ENCODE data around the gene MYOG.

The MYOG gene

GRCh38 chr1:203091199-203091477 is 5.3 kb upstream of the MYOG start:
- in situ Hi-C loops (cut with MboI; ENCODE audit: low sequenced_read_pairs) = no loop called here

GRCh38 chr1:203090421-203091198 is 4.8 kb upstream of the MYOG start:
- in situ Hi-C loops (cut with MboI; ENCODE audit: low sequenced_read_pairs) = no loop called here

- in situ Hi-C loops (cut with MboI; ENCODE audit: low sequenced_read_pairs) = no loop called here
Observed at GRCh38 chr1:203089651-203090045, 3.8 kb upstream of the MYOG start.

- in situ Hi-C loops (cut with MboI; ENCODE audit: low sequenced_read_pairs) = no loop called here
Observed at GRCh38 chr1:203089001-203089650, 3.3 kb upstream of the MYOG start.

GRCh38 chr1:203088441-203088840 is 2.6 kb upstream of the MYOG start:
- in situ Hi-C loops (cut with MboI; ENCODE audit: low sequenced_read_pairs) = no loop called here

GRCh38 chr1:203086992-203087763 is 1.4 kb upstream of the MYOG start:
- in situ Hi-C loops (cut with MboI; ENCODE audit: low sequenced_read_pairs) = no loop called here

- in situ Hi-C loops (cut with MboI; ENCODE audit: low sequenced_read_pairs) = no loop called here
Observed at GRCh38 chr1:203084588-203085527, 954 bp downstream of the MYOG start.

GRCh38 chr1:203083463-203083921 is 2.3 kb downstream of the MYOG start:
- in situ Hi-C loops (cut with MboI; ENCODE audit: low sequenced_read_pairs) = no loop called here

GRCh38 chr1:203082571-203083462 is 3.0 kb downstream of the MYOG start:
- in situ Hi-C loops (cut with MboI; ENCODE audit: low sequenced_read_pairs) = no loop called here

- in situ Hi-C loops (cut with MboI; ENCODE audit: low sequenced_read_pairs) = no loop called here
Observed at GRCh38 chr1:203082231-203082505, 3.6 kb downstream of the MYOG start.

GRCh38 chr1:203081465-203082230 is 4.2 kb downstream of the MYOG start:
- in situ Hi-C loops (cut with MboI; ENCODE audit: low sequenced_read_pairs) = no loop called here

GRCh38 chr1:203080456-203080855 is 5.4 kb downstream of the MYOG start:
- in situ Hi-C loops (cut with MboI; ENCODE audit: low sequenced_read_pairs) = no loop called here

GRCh38 chr1:203078478-203078877 is 7.3 kb downstream of the MYOG start:
- in situ Hi-C loops (cut with MboI; ENCODE audit: low sequenced_read_pairs) = no loop called here

GRCh38 chr1:203077956-203078355 is 7.9 kb downstream of the MYOG start:
- in situ Hi-C loops (cut with MboI; ENCODE audit: low sequenced_read_pairs) = no loop called here

GRCh38 chr1:203077367-203077766 is 8.4 kb downstream of the MYOG start:
- in situ Hi-C loops (cut with MboI; ENCODE audit: low sequenced_read_pairs) = no loop called here

- in situ Hi-C loops (cut with MboI; ENCODE audit: low sequenced_read_pairs) = no loop called here
Observed at GRCh38 chr1:203076031-203076511, 9.7 kb downstream of the MYOG start.

- in situ Hi-C loops (cut with MboI; ENCODE audit: low sequenced_read_pairs) = no loop called here
Observed at GRCh38 chr1:203075236-203076030, 10.4 kb downstream of the MYOG start.

- in situ Hi-C loops (cut with MboI; ENCODE audit: low sequenced_read_pairs) = no loop called here
Observed at GRCh38 chr1:203074610-203075009, 11.2 kb downstream of the MYOG start.
